ENCODE data around the gene ASAP2.

The ASAP2 gene

GRCh38 chr2:9329497-9329896 lies 122.9 kb downstream of the ASAP2 start:
- DNase-seq, result no peak
- H3K4me3 ChIP-seq (ENCODE audit: low read depth, low read length), result no peak overlapping the region
- no peak overlapping the region for H3K27ac ChIP-seq
- no peak for TF ChIP-seq CTCF (IDR thresholded peaks at IDR 0.05; ENCODE audit: low read depth, low read length, missing control alignments)
- H3K36me3 ChIP-seq (replicated peaks), result peaks cover 24% of the 10 kb centered on the region
- in situ Hi-C loops (cut with HindIII; ENCODE audit: low pct_ligation_motif_present, low sequenced_read_pairs), result no loop called here
- no peaks in the 10 kb centered on the region for H3K27me3 ChIP-seq (replicated peaks)

GRCh38 chr2:9330612-9331270 lies 124.1 kb downstream of the ASAP2 start:
- H3K27ac ChIP-seq, result no peak overlapping the region
- H3K4me3 ChIP-seq (ENCODE audit: low read depth, low read length), result no peak overlapping the region
- H3K27me3 ChIP-seq (replicated peaks), result no peaks in the 10 kb centered on the region
- in situ Hi-C loops (cut with HindIII; ENCODE audit: low pct_ligation_motif_present, low sequenced_read_pairs), result no loop called here
- DNase-seq, result no peak
- peaks cover 26% of the 10 kb centered on the region for H3K36me3 ChIP-seq (replicated peaks)
- TF ChIP-seq CTCF (IDR thresholded peaks at IDR 0.05; ENCODE audit: low read depth, low read length, missing control alignments), result no peak

- in situ Hi-C loops (cut with HindIII; ENCODE audit: low pct_ligation_motif_present, low sequenced_read_pairs), result no loop called here
- Histone ChIP-seq H3K4me3 (ENCODE audit: low read depth, low read length) (no peak overlapping the region), H3K27ac (no peak overlapping the region), H3K36me3 (replicated peaks) (peaks cover 24% of the 10 kb centered on the region), H3K27me3 (replicated peaks) (no peaks in the 10 kb centered on the region)
- no peak for TF ChIP-seq CTCF (IDR thresholded peaks at IDR 0.05; ENCODE audit: low read depth, low read length, missing control alignments)
- peak; percentile 55 for DNase-seq
Measured at GRCh38 chr2:9331704-9332103, 125.1 kb downstream of the ASAP2 start.

- Histone ChIP-seq H3K36me3 (replicated peaks) (peaks cover 24% of the 10 kb centered on the region), H3K27me3 (replicated peaks) (no peaks in the 10 kb centered on the region)
Measured at GRCh38 chr2:9332136-9332852, 125.7 kb downstream of the ASAP2 start.

GRCh38 chr2:9332853-9333245 lies 126.2 kb downstream of the ASAP2 start:
- no peak for DNase-seq
- no peak overlapping the region for H3K27ac ChIP-seq
- TF ChIP-seq CTCF (IDR thresholded peaks at IDR 0.05; ENCODE audit: low read depth, low read length, missing control alignments), result no peak
- in situ Hi-C loops (cut with HindIII; ENCODE audit: low pct_ligation_motif_present, low sequenced_read_pairs), result no loop called here
- H3K36me3 ChIP-seq (replicated peaks), result peaks cover 23% of the 10 kb centered on the region
- H3K4me3 ChIP-seq (ENCODE audit: low read depth, low read length), result no peak overlapping the region
- H3K27me3 ChIP-seq (replicated peaks), result no peaks in the 10 kb centered on the region

More at GRCh38 chr2:9332136-9332852, 125.7 kb downstream of the ASAP2 start:
- no peak for DNase-seq
- no peak for TF ChIP-seq CTCF (IDR thresholded peaks at IDR 0.05; ENCODE audit: low read depth, low read length, missing control alignments)
- Histone ChIP-seq H3K27ac (no peak overlapping the region), H3K4me3 (ENCODE audit: low read depth, low read length) (no peak overlapping the region)
- in situ Hi-C loops (cut with HindIII; ENCODE audit: low pct_ligation_motif_present, low sequenced_read_pairs), result no loop called here

All from brain microvascular endothelial cell (primary cell).